Skeletal muscle tissue (tissue), 4 donors: Measurements from ENCODE around the gene STX8. TPM values are rescaled to one million over a fixed set of nuclear protein-coding genes. Genes with fewer than 3 reads are reported as not detected.
"Not testable (repeated sequence)": the region's sequence is repeated elsewhere in the genome, so short reads cannot be mapped to it uniquely, and the experiment has no call there.

ENCODE experiments used
- H3K27ac ChIP-seq: one replicate; pipeline ENCODE4 v1.7.0; 2013; ENCODE audit warnings: mild to moderate bottlenecking, low read depth, low read length, inconsistent platforms
- H3K27me3 ChIP-seq, 3 donors: one replicate each; pipeline ENCODE4 v1.7.0; 2013; ENCODE audit warnings: low read length in 3 of 3; ENCODE audit not compliant: control insufficient read depth in 3 of 3, insufficient read depth in 3 of 3
- H3K36me3 ChIP-seq, 3 donors: one replicate each; pipeline ENCODE4 v1.7.0; 2013; ENCODE audit warnings: low read length in 3 of 3; ENCODE audit not compliant: control insufficient read depth in 3 of 3, insufficient read depth in 3 of 3
- H3K4me1 ChIP-seq, 3 donors: one replicate each; pipeline ENCODE4 v1.7.0; 2013; ENCODE audit warnings: low read length in 3 of 3, mild to moderate bottlenecking in 3 of 3; ENCODE audit not compliant: control insufficient read depth in 3 of 3, insufficient read depth in 3 of 3
- H3K4me3 ChIP-seq, 3 donors: one replicate each; pipeline ENCODE4 v1.7.0; 2013; ENCODE audit warnings: low read length in 3 of 3
- H3K9ac ChIP-seq, 3 donors: one replicate each; pipeline ENCODE4 v1.7.0; 2013; ENCODE audit warnings: low read length in 3 of 3, mild to moderate bottlenecking in 3 of 3, moderate library complexity in 2 of 3, low read depth in 1 of 3
- H3K9me3 ChIP-seq, 3 donors: one replicate each; pipeline ENCODE4 v1.7.0; 2013; ENCODE audit warnings: low read length in 3 of 3; ENCODE audit not compliant: control insufficient read depth in 3 of 3
- total RNA-seq: library from RNA; depleted of rRNA; stranded (reverse); fragments of >200 nt; gene quantifications from one replicate; pipeline ENCODE4 v1.2.3, GENCODE V29; 2014
- donor health status: Osteomylitis.

The STX8 gene
- total RNA-seq, 1 donor from 2014 or later = 68.4 TPM

DNA sequence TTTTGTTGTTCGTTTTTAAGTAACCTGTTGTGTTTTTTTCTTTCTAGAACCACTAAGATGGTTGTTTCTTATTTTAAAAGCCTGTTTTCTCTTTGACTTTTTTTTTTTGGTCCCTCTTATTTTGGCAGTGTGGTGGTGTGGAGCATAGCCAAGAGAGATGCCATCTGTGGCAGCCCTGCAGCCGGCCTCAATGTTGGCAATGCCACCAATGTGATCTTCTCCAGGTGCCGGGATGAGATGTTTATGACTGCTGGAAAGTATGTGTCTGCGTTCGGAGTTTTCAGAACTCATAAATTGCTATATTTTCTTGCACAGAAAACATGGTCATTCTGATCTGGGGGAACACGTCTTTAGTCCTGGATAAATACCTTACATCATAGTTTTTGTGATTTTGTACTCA, 18.4 kb upstream of the STX8 start:
- Histone ChIP-seq H3K27me3 (peaks cover 0 to 4% (median 2%) of the 10 kb centered on the region in 3 donors), H3K9me3 (no peaks in the 10 kb centered on the region), H3K4me3 (no peak overlapping the region), H3K4me1 (no peaks in the 10 kb centered on the region), H3K36me3 (no peaks in the 10 kb centered on the region), H3K27ac (no peak overlapping the region), H3K9ac (no peak overlapping the region)

DNA sequence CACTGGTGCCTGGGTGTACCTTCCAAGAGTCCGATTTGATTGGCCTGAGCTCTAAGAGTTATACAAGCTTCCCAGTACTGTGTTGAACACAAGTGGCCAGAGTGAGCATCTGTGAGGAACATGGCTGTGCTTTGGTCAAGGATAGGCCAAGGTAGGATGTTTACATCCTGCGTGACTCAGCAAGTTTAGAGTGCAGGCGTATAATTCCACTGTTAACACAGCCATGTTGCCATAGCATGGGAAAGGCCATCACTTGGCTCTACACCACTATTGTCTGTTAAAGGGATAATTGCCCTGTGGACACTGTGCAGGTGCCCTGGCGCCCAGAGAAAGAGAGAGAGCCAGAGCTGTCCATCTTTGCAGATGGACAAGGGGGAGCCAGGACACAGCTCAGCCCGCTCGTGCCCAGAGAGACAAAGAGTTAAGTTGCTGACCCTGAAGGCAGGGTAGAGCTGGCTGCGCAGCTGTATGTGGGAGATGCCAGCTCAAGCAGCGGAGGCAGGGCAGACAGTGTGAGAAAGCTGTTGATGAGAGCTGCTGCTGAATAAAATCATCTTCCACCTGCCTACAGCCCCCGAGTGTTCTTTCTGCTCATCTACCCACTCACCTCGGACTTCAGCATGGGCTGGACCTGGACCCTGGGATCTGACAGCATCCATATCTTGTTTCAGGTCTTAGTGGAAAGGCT, 12.5 kb upstream of the STX8 start:
- Histone ChIP-seq H3K4me1 (no peaks in the 10 kb centered on the region), H3K9ac (no peak overlapping the region), H3K4me3 (no peak overlapping the region), H3K27me3 (no peaks in the 10 kb centered on the region), H3K27ac (no peak overlapping the region), H3K36me3 (no peaks in the 10 kb centered on the region), H3K9me3 (no peaks in the 10 kb centered on the region)

DNA sequence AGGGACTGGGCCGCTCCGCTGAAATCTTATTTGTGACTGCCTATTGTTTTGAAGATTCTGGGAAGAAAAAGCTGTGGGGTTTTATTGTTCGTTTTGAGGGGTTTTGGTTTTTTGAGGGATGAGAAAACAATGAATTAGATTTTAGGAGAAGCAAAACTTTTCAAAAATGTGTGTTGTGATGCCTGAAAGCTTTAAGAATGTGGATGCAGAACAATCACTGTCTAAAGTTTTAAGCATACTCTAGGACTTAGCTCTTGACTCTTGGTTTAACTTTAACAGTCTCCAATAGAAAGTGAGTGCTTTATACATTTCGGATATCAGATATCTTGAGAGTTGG, 1.7 kb upstream of the STX8 start:
- Histone ChIP-seq H3K4me1 (peaks cover 9 to 16% (median 11%) of the 10 kb centered on the region in 3 donors), H3K4me3 (no peak overlapping the region), H3K9me3 (no peaks in the 10 kb centered on the region), H3K36me3 (no peaks in the 10 kb centered on the region), H3K27me3 (no peaks in the 10 kb centered on the region), H3K9ac (no peak overlapping the region), H3K27ac (no peak overlapping the region)

DNA sequence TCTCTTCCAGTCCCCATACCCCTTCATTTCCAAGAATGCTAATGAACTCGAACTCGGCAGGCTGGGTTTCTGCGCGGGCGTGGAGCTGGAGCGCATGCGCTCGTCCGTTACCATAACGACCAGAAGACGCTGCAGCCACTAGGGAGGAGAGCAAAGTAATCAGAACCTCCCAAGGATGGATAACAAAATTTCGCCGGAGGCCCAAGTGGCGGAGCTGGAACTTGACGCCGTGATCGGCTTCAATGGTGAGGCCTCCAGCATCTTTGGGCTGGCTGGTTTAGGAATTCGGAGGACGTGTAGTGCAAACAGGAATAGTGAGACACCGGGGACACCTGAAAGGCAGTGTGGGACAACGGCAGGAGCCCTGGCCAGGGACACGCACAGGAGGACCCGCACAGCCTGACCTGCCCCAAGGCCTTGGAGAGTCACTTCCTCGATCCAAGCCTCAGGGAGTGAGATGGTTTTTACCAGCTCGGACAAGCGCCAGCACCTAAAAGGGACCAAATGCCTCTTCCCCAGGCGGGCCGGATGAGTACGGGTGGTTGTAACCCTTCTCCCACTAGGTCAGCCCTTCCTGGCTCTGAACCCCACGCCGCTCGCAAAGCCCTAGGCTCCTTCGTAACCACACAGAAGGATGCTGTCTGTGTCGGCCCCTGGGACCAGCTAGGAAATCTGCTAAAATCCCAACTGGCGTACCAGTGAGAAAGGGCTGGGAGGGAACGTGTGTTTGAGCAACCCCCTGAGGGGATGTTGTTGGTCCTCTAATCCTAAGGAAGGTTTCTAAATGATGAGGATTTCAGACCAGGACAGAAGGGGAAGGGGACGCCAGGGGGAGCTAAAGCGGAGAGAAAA, 1.1 kb upstream of the STX8 start, which contains the start of gene CFAP52:
TSS of gene CFAP52 (plus strand) at position 122 of the 852 bp plus-strand sequence. CDS start at position 176, 54 bp downstream.
- Histone ChIP-seq H3K4me1 (peaks cover 9 to 16% (median 11%) of the 10 kb centered on the region in 3 donors), H3K27ac (no peak within 1 kb of the TSS), H3K9ac (peak within 1 kb of the TSS; percentile 85 to 94 (median 90)), H3K27me3 (no peaks in the 10 kb centered on the region), H3K9me3 (no peaks in the 10 kb centered on the region), H3K4me3 (peak within 1 kb of the TSS; percentile 97 to 98 (median 97)), H3K36me3 (no peaks in the 10 kb centered on the region)

DNA sequence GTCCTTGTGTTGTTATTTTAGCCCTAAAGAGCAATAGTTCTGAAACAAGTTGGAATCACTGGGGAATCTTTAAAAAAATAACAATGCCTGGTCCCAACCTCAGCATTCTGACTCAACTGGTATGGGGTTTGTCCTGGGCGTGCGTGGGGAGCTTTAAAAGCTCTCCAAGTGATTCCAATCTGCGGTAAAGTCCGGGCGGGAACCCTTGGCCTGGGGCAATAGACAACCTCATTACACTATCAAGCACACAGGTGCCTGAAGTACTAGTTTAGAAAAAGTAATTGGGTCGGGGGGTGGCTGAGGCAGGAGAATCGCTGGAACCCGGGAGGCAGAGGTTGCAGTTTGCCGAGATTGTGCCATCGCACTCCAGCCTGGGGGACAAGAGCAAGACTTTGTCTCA, 4.4 kb downstream of the STX8 start:
- H3K9me3 ChIP-seq = no peaks in the 10 kb centered on the region
- H3K4me1 ChIP-seq = peaks cover 0 to 7% (median 5%) of the 10 kb centered on the region in 3 donors
- no peak overlapping the region for H3K27ac ChIP-seq
- H3K27me3 ChIP-seq = no peaks in the 10 kb centered on the region
- H3K4me3 ChIP-seq = no peak overlapping the region
- H3K9ac ChIP-seq = no peak overlapping the region
- peaks cover 5 to 15% (median 7%) of the 10 kb centered on the region in 3 donors for H3K36me3 ChIP-seq

DNA sequence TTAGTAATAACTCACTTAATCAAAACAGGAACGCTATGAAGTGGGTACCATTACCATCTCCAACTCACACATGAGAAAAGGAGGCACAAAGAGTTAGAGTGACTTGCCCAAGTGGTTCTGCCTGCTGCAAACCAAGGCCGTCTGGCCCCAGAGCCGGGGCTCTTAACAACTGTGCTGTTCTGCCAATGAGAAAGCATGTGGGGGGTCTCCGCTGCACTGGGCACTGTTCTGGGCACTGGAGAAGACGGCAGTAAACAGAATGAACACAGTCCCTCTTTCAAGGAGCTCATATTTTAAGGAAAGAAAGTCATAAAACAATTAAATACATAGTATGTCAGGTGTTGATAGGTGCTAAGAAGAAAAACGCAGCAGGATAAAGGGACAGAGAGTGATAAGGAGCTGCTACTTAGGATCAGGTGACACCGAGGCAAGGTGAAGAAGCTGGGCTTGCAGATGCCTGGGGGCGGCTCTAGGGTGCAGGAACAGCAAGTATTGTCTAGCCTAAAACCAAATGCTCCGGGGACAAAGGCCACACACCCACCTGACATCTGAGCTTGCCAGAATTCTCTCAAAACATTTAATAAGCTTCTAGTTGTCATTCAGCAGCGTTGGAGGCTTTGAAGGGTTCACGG, 6.5 kb downstream of the STX8 start:
- H3K4me3 ChIP-seq = no peak overlapping the region
- no peaks in the 10 kb centered on the region for H3K9me3 ChIP-seq
- peaks cover 5 to 15% (median 7%) of the 10 kb centered on the region in 3 donors for H3K36me3 ChIP-seq
- no peaks in the 10 kb centered on the region for H3K4me1 ChIP-seq
- no peak overlapping the region for H3K9ac ChIP-seq
- no peaks in the 10 kb centered on the region for H3K27me3 ChIP-seq
- H3K27ac ChIP-seq = no peak overlapping the region

DNA sequence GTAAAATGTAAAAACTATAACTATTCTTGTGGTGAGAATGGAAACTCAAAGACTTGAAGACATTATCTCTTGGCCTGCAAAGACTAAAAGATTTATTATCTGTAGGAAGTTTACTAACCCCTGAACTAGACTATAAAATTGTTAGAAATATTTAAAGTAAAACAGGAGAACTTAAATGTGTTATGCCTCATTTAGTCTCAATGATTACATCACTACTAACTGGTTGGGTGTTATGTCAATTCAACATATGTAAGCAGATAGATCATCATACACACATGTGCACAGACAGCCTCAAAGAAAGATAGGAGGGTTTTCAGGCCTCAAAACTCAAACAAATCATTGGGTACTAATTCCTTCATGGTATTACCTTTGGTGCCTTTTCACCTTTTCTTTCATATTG, 7.6 kb downstream of the STX8 start:
- no peaks in the 10 kb centered on the region for H3K9me3 ChIP-seq
- no peaks in the 10 kb centered on the region for H3K4me1 ChIP-seq
- H3K4me3 ChIP-seq = no peak overlapping the region
- no peaks in the 10 kb centered on the region for H3K27me3 ChIP-seq
- no peak overlapping the region for H3K9ac ChIP-seq
- H3K36me3 ChIP-seq = peaks cover 5 to 15% (median 7%) of the 10 kb centered on the region in 3 donors
- no peak overlapping the region for H3K27ac ChIP-seq

DNA sequence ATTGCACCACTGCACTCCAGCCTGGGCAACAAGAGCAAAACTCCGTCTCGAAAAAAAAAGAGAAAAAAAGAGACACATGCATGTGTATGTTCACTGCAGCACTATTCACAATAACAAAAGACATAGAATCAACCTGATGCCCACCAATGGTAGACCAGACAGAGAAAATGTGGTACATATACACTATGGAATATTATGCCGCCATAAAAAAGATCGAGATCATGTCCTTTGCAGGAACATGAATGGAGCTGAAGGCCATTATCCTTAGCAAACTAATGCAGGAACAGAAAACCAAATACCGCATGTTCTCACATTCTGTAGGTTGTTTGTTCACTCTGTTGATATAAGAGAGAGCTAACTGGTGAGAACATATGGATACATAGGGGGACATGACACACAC, 8.9 kb downstream of the STX8 start:
- peaks cover 5 to 15% (median 7%) of the 10 kb centered on the region in 3 donors for H3K36me3 ChIP-seq
- H3K27me3 ChIP-seq, H3K4me1 ChIP-seq, H3K4me3 ChIP-seq, H3K9me3 ChIP-seq, H3K27ac ChIP-seq, H3K9ac ChIP-seq: not testable (repeated sequence)

DNA sequence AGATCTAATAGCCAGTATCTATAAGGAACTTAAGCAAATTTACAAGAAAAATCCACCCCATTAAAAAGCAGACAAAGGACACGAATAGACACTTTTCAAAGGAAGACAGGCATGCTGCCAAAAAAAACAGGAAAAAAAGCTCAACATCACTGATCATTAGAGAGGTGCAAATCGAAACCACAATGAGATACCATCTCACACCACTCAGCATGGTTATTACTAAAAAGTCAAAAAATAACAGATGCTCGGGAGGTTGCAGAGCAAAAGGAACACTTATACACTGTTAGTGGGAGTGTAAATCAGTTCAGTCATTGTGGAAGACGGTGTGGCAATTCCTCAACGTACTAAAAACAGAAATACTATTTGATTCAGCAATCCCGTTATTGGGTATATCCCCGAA, 9.6 kb downstream of the STX8 start:
- no peaks in the 10 kb centered on the region for H3K27me3 ChIP-seq
- H3K9ac ChIP-seq = no peak overlapping the region
- H3K4me3 ChIP-seq = no peak overlapping the region
- H3K27ac ChIP-seq = no peak overlapping the region
- H3K36me3 ChIP-seq = peaks cover 5 to 15% (median 7%) of the 10 kb centered on the region in 3 donors
- no peaks in the 10 kb centered on the region for H3K4me1 ChIP-seq
- no peaks in the 10 kb centered on the region for H3K9me3 ChIP-seq

DNA sequence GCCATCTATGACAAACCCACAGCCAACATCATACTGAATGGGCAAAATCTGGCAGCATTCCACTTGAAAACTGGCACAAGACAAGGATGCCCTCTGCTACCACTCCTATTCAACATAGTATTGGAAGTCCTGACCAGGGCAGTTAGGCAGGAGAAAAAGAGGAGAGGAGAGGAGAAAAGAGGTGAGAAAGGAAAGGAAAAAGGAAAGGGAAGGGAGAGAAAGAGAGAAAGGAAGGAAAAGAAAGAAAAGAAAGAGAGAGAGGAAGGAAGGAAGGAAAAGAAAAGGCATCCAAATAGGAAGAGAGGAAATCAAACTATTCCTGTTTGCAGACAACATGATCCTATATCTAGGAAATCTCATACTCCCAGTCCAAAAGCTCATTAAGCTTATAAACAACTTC, 11.5 kb downstream of the STX8 start:
- H3K27me3 ChIP-seq = no peaks in the 10 kb centered on the region
- H3K36me3 ChIP-seq = peaks cover 5 to 7% (median 5%) of the 10 kb centered on the region in 3 donors
- H3K9ac ChIP-seq = no peak overlapping the region
- no peak overlapping the region for H3K4me3 ChIP-seq
- no peaks in the 10 kb centered on the region for H3K4me1 ChIP-seq
- H3K27ac ChIP-seq = no peak overlapping the region
- no peaks in the 10 kb centered on the region for H3K9me3 ChIP-seq
